GM12878 (cell line): ENCODE measurements around the gene CAMK4. TPM values are rescaled to one million over a fixed set of nuclear protein-coding genes. Genes with fewer than 3 reads are reported as not detected.

ENCODE experiments used
- ATAC-seq: fragments of 200-7000 bp; cut with Tn5 transposase; 3 replicates; pipeline ENCODE4 v1.9.1; 2020; ENCODE audit warnings: mild to moderate bottlenecking, moderate library complexity
- BruUV-seq: library from RNA; stranded (reverse); fragments of 400-500 nt; replicated peaks from 2 replicates; lab custom pipeline; 2021; lab: Mats Ljungman, UMichigan
- CTCF ChIA-PET: fragments of 300-600 bp; sonication (Branson Sonifier 250); formaldehyde crosslinking; extraction: SDS; loops from one replicate; lab custom pipeline; 2021; ENCODE audit warnings: inconsistent platforms; lab: Yijun Ruan, JAX
- POLR2A ChIA-PET: fragments of 350-600 bp; formaldehyde crosslinking; extraction: SDS; loops from one replicate; lab custom pipeline; 2021; ENCODE audit warnings: inconsistent platforms; lab: Charles Lee
- RAD21 ChIA-PET: fragments of 300-600 bp; sonication (Branson Sonifier 250); formaldehyde crosslinking; loops from one replicate; lab custom pipeline; 2023; ENCODE audit warnings: antibody characterized with exemption; ENCODE audit not compliant: unreplicated experiment; lab: Charles Lee
- SMC1A ChIA-PET: fragments of 300-600 bp; sonication (Branson Sonifier 250); formaldehyde crosslinking; loops from one replicate; lab custom pipeline; 2023; ENCODE audit not compliant: unreplicated experiment, uncharacterized antibody; lab: Charles Lee
- DNase-seq: peaks from one replicate; pipeline ENCODE4 v3.0.0-alpha.2; 2011; ENCODE audit warnings: low read depth, low spot score
- FAIRE-seq: peaks from 3 replicates; lab custom pipeline; 2011; peaks lifted over from hg19 to GRCh38; lab: Jason Lieb, UNC
- H2AFZ ChIP-seq: 2 replicates; pipeline ENCODE4 v1.6.0; 2011; ENCODE audit warnings: low read depth, low read length, control low read depth; ENCODE audit not compliant: control insufficient read depth
- H3K27ac ChIP-seq: 2 replicates; pipeline ENCODE4 v1.5.1; 2011; ENCODE audit warnings: control low read depth; ENCODE audit not compliant: control insufficient read depth, insufficient read depth
- H3K27me3 ChIP-seq, 2 experiments: replicated peaks in 1 of 2; 2 replicates each; pipeline versions ENCODE4 v1.6.0 to v1.6.1; 2011; ENCODE audit warnings: low read length in 1 of 2; ENCODE audit not compliant: control insufficient read depth in 2 of 2, insufficient read depth in 2 of 2
- H3K36me3 ChIP-seq, 2 experiments: 2 replicates each; pipeline ENCODE4 v1.5.1; 2011; ENCODE audit warnings: low read length in 1 of 2; ENCODE audit not compliant: control insufficient read depth in 2 of 2, insufficient read depth in 2 of 2
- H3K4me1 ChIP-seq: 2 replicates; pipeline ENCODE4 v1.6.1; 2011; ENCODE audit warnings: mild to moderate bottlenecking, low read length, moderate library complexity, mixed read lengths; ENCODE audit not compliant: control insufficient read depth, insufficient read depth
- H3K4me2 ChIP-seq: 2 replicates; pipeline ENCODE4 v1.6.0; 2011; ENCODE audit warnings: control low read depth; ENCODE audit not compliant: control insufficient read depth, insufficient read depth
- H3K4me3 ChIP-seq: fragments of 200-600 bp; sonication (generic); 2 replicates; pipeline ENCODE4 v1.5.1; 2016
- H3K79me2 ChIP-seq: 2 replicates; pipeline ENCODE4 v1.6.0; 2011; ENCODE audit warnings: low read length; ENCODE audit not compliant: control insufficient read depth, insufficient read depth
- H3K9ac ChIP-seq: 2 replicates; pipeline ENCODE4 v1.8.0; 2011; ENCODE audit warnings: low read length, control low read depth, mixed read lengths; ENCODE audit not compliant: control insufficient read depth, insufficient read depth
- H3K9me3 ChIP-seq: replicated peaks from 3 replicates; pipeline ENCODE4 v1.5.1; 2011; ENCODE audit warnings: mild to moderate bottlenecking, low read length; ENCODE audit not compliant: control insufficient read depth, insufficient read depth
- H4K20me1 ChIP-seq: 2 replicates; pipeline ENCODE4 v1.6.0; 2011; ENCODE audit not compliant: control insufficient read depth, insufficient read depth
- BMI1 ChIP-seq: fragments of 450-650 bp; IDR thresholded peaks from 2 replicates; pipeline ENCODE4 v1.6.1; 2016; ENCODE audit warnings: mild to moderate bottlenecking, moderate library complexity, borderline replicate concordance
- CBFB ChIP-seq: IDR thresholded peaks from 2 replicates; pipeline ENCODE4 v1.6.1; 2016; ENCODE audit warnings: antibody characterized with exemption, low read depth
- CREM ChIP-seq: IDR thresholded peaks from 2 replicates; pipeline ENCODE4 v1.6.1; 2014; ENCODE audit warnings: antibody characterized with exemption, low read depth
- EP300 ChIP-seq, 2 experiments: fragments of 150-350 bp in 1 of 2; IDR thresholded peaks; 2 replicates each; pipeline ENCODE4 v1.6.1; 2011 to 2012; ENCODE audit warnings: low read depth in 2 of 2, low read length in 2 of 2, borderline replicate concordance in 1 of 2, improper control_type of control experiment in 1 of 2, inconsistent platforms in 1 of 2; ENCODE audit not compliant: control insufficient read depth in 1 of 2
- GABPA ChIP-seq: IDR thresholded peaks from 2 replicates; pipeline ENCODE4 v1.6.1; 2014; ENCODE audit warnings: antibody characterized with exemption, low read depth, mild to moderate bottlenecking, inconsistent platforms
- HDGF ChIP-seq: fragments of 450-650 bp; IDR thresholded peaks from 2 replicates; pipeline ENCODE4 v1.6.1; 2016; ENCODE audit warnings: antibody characterized with exemption
- IRF4 ChIP-seq: IDR thresholded peaks from 2 replicates; pipeline ENCODE4 v1.6.1; 2011; ENCODE audit warnings: low read depth, low read length
- JUNB ChIP-seq: IDR thresholded peaks from 2 replicates; pipeline ENCODE4 v1.6.1; 2016; ENCODE audit warnings: antibody characterized with exemption, mild to moderate bottlenecking
- JUND ChIP-seq: IDR thresholded peaks from 2 replicates; pipeline ENCODE4 v1.6.1; 2012; ENCODE audit warnings: low read depth, mild to moderate bottlenecking, low read length, improper control_type of control experiment, moderate library complexity
- PAX8 ChIP-seq: fragments of 450-650 bp; IDR thresholded peaks from 2 replicates; pipeline ENCODE4 v1.6.1; 2017; ENCODE audit warnings: mild to moderate bottlenecking, moderate library complexity
- SMC3 ChIP-seq: IDR thresholded peaks from 2 replicates; pipeline ENCODE4 v1.6.1; 2011; ENCODE audit warnings: low read length, improper control_type of control experiment, borderline replicate concordance
- ZZZ3 ChIP-seq: IDR thresholded peaks from 2 replicates; pipeline ENCODE4 v1.6.1; 2011; ENCODE audit warnings: low read depth; ENCODE audit not compliant: control insufficient read depth, insufficient read length
- WGBS: methylation state at CpG from one replicate; pipeline ENCODE4 v1.1.6; 2016; ENCODE audit warnings: low lambda C conversion rate; ENCODE audit not compliant: insufficient replicate concordance, insufficient coverage; ENCODE audit errors: missing lambda C conversion rate; 5-methylcytosine and 5-hydroxymethylcytosine counted together
- in situ Hi-C: fragments of 300-500 bp; cut with MboI; formaldehyde crosslinking; loops from 9 replicates; pipeline ENCODE4 v1.14.3; 2018; ENCODE audit warnings: mixed read lengths
- intact Hi-C: fragments of 100-400 bp; cut with micrococcal nuclease; formaldehyde crosslinking; loops from one replicate; pipeline ENCODE4 v1.14.2; 2022; ENCODE audit not compliant: unreplicated experiment
- polyA plus RNA-seq, 11 experiments: library from polyadenylated mRNA; depleted of rRNA in 4 of 11; unstranded in 6 of 11; stranded (reverse) in 5 of 11; fragments of >200 nt; fragmentation: Nextera tagmentation in 4 of 11; fragmentation: Illumina TruSeq in 1 of 11; extraction: Ambion mirVana in 4 of 11; extraction: Trizol in 1 of 11; gene quantifications; 1 replicate in 1 of 11; 2 replicates in 10 of 11; pipeline versions ENCODE4 v1.2.1 to v1.2.3, GENCODE V29; 2011 to 2016; ENCODE audit warnings: inconsistent platforms in 2 of 11, missing spikeins in 2 of 11, low read depth in 1 of 11
- total RNA-seq, 4 experiments: library from RNA; depleted of rRNA in 3 of 4; stranded (reverse); fragments of >200 nt in 3 of 4; fragmentation: Illumina TruSeq in 1 of 4; extraction: Trizol in 1 of 4; gene quantifications; 2 replicates each; pipeline versions ENCODE4 v1.2.1 to v1.2.3, GENCODE V29; 2013 to 2021
- TF ChIP-seq, protein P1 (sequence below): IDR thresholded peaks from 2 replicates; pipeline ENCODE4 v1.6.1; 2011; ENCODE audit warnings: borderline replicate concordance, low read depth, mild to moderate bottlenecking, moderate library complexity, mixed read lengths, low read length; ENCODE audit not compliant: insufficient read depth; ENCODE audit errors: extremely low read length
- TF ChIP-seq, protein P2 (sequence below): fragments of 450-650 bp; formaldehyde crosslinking; IDR thresholded peaks from 2 replicates; pipeline ENCODE4 v1.4.0; 2020; ENCODE audit warnings: mild to moderate bottlenecking, moderate library complexity
- TF ChIP-seq, protein P3 (sequence below): fragments of 450-650 bp; IDR thresholded peaks from 2 replicates; pipeline ENCODE4 v1.6.1; 2016; ENCODE audit warnings: mild to moderate bottlenecking
- TF ChIP-seq, protein P4 (sequence below): fragments of 450-650 bp; IDR thresholded peaks from 2 replicates; pipeline ENCODE4 v1.6.1; 2016; ENCODE audit warnings: mild to moderate bottlenecking

Gene CAMK4
- total and polyA plus RNA-seq, 10 of the 15 experiments (the other 5 are each of a cell fraction or from before 2014, with no cell fraction given), result 13.3 to 51.9 (median 35.3) TPM

DNA sequence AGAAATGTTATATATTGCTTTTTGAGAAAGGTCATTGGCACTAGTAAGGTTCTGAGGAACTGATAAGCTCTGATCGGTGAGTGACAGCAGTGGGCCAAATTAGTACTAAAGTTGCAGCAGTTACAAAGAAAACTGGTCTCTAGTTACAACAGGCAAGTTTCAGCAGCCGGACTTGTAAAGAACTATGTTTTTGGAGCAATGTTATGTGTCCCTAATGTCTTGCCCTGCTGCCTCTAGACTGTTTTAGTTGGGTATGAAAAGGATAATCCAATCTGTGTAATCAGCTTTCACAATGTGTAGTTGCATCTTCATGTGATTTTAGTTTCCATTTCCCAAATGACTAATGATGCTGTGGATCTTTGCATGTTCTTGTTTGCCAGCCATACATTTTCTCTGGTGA lies 113.5 kb downstream of the CAMK4 start:
- intact Hi-C loops, result no loop called here
- POLR2A ChIA-PET, result interaction anchor here (1.4 kb wide), 1 partner anchor 10 kb away, joined by 3 read pairs; no protein-coding TSS in a partner anchor

More for the DNA sequence above, 113.5 kb downstream of the CAMK4 start:
- H3K36me3 ChIP-seq, result no peaks in the 10 kb centered on the region
- peaks cover 34% of the 10 kb centered on the region for H3K79me2 ChIP-seq
- ATAC-seq (peak; percentile 90), DNase-seq (peak; percentile 31), FAIRE-seq (no peak)
- CTCF ChIA-PET, result interaction anchor here (1.1 kb wide), 1 partner anchor 25 kb away, joined by 3 read pairs; no protein-coding TSS in a partner anchor
- no peak overlapping the region for H2AFZ ChIP-seq
- peaks cover 8% of the 10 kb centered on the region for H3K4me1 ChIP-seq
- H3K27me3 ChIP-seq, result no peaks in the 10 kb centered on the region
- TF ChIP-seq CREM (peak; percentile 9; the same call in 1 of the 2 replicates), BMI1 (no peak), GABPA (no peak), CBFB (no peak), JUNB (peak; percentile 81), EP300 (IDR thresholded peaks at IDR 0.05; ENCODE audit: borderline replicate concordance in 1 of 2, control insufficient read depth in 1 of 2, low read depth in 2 of 2, low read length in 2 of 2) (peak; percentile 25 to 61; a peak in 3 of 4 replicates), SMC3 (no peak), JUND (peak; percentile 20; the same call in 1 of the 2 replicates), PAX8 (no peak), ZZZ3 (no peak), HDGF (no peak), IRF4 (peak; percentile 77; the same call in 1 of the 2 replicates)
- TF ChIP-seq, protein P1, sequence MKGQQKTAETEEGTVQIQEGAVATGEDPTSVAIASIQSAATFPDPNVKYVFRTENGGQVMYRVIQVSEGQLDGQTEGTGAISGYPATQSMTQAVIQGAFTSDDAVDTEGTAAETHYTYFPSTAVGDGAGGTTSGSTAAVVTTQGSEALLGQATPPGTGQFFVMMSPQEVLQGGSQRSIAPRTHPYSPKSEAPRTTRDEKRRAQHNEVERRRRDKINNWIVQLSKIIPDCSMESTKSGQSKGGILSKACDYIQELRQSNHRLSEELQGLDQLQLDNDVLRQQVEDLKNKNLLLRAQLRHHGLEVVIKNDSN, result no peak
- TF ChIP-seq, protein P2, sequence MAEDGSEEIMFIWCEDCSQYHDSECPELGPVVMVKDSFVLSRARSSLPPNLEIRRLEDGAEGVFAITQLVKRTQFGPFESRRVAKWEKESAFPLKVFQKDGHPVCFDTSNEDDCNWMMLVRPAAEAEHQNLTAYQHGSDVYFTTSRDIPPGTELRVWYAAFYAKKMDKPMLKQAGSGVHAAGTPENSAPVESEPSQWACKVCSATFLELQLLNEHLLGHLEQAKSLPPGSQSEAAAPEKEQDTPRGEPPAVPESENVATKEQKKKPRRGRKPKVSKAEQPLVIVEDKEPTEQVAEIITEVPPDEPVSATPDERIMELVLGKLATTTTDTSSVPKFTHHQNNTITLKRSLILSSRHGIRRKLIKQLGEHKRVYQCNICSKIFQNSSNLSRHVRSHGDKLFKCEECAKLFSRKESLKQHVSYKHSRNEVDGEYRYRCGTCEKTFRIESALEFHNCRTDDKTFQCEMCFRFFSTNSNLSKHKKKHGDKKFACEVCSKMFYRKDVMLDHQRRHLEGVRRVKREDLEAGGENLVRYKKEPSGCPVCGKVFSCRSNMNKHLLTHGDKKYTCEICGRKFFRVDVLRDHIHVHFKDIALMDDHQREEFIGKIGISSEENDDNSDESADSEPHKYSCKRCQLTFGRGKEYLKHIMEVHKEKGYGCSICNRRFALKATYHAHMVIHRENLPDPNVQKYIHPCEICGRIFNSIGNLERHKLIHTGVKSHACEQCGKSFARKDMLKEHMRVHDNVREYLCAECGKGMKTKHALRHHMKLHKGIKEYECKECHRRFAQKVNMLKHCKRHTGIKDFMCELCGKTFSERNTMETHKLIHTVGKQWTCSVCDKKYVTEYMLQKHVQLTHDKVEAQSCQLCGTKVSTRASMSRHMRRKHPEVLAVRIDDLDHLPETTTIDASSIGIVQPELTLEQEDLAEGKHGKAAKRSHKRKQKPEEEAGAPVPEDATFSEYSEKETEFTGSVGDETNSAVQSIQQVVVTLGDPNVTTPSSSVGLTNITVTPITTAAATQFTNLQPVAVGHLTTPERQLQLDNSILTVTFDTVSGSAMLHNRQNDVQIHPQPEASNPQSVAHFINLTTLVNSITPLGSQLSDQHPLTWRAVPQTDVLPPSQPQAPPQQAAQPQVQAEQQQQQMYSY (CRISPR knock-in tag), result no peak
- TF ChIP-seq, protein P3, sequence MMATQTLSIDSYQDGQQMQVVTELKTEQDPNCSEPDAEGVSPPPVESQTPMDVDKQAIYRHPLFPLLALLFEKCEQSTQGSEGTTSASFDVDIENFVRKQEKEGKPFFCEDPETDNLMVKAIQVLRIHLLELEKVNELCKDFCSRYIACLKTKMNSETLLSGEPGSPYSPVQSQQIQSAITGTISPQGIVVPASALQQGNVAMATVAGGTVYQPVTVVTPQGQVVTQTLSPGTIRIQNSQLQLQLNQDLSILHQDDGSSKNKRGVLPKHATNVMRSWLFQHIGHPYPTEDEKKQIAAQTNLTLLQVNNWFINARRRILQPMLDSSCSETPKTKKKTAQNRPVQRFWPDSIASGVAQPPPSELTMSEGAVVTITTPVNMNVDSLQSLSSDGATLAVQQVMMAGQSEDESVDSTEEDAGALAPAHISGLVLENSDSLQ, result peak; percentile 70
- TF ChIP-seq, protein P4, sequence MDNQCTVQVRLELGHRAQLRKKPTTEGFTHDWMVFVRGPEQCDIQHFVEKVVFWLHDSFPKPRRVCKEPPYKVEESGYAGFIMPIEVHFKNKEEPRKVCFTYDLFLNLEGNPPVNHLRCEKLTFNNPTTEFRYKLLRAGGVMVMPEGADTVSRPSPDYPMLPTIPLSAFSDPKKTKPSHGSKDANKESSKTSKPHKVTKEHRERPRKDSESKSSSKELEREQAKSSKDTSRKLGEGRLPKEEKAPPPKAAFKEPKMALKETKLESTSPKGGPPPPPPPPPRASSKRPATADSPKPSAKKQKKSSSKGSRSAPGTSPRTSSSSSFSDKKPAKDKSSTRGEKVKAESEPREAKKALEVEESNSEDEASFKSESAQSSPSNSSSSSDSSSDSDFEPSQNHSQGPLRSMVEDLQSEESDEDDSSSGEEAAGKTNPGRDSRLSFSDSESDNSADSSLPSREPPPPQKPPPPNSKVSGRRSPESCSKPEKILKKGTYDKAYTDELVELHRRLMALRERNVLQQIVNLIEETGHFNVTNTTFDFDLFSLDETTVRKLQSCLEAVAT, result 0 out of 2 replicates have a peak, but pooled peaks have one; percentile 34
- WGBS, result 50% methylated on average over 2 of the region's 2 CpGs
- no peak overlapping the region for H3K4me3 ChIP-seq
- no TSS peak for BruUV-seq
- no peaks in the 10 kb centered on the region for H4K20me1 ChIP-seq
- in situ Hi-C loops, result no loop called here
- H3K4me2 ChIP-seq, result no peak overlapping the region
- peak overlapping the region; percentile 22; the same call in 1 of the 2 replicates for H3K27ac ChIP-seq
- SMC1A ChIA-PET, result interaction anchor here (0.6 to 1.7 kb wide), 6 partner anchors 12 to 179 kb away, joined by 3 to 5 read pairs (median 4); no protein-coding TSS in a partner anchor
- RAD21 ChIA-PET, result interaction anchor here (0.7 to 1.8 kb wide), 5 partner anchors 25 to 602 kb away, joined by 3 to 4 read pairs (median 3); no protein-coding TSS in a partner anchor
- no peaks in the 10 kb centered on the region; the same call in 2 of the 3 replicates for H3K9me3 ChIP-seq
- H3K9ac ChIP-seq, result no peak overlapping the region
